Endothelial cell of umbilical vein (primary cell): ENCODE results near the gene SLC8A1. TPM values are rescaled to one million over a fixed set of nuclear protein-coding genes. Genes with fewer than 3 reads are reported as not detected.
A peak's percentile ranks its signal among the peaks of the same experiment; 100 is the strongest.

Source experiments
- BruUV-seq: library from RNA; stranded (reverse); fragments of 400-500 nt; replicated peaks from 2 replicates; lab custom pipeline; 2021; lab: Mats Ljungman, UMichigan
- CTCF ChIA-PET: fragments of 300-600, 350-600 bp; sonication (Branson Sonifier 250); formaldehyde crosslinking; loops from one replicate; lab custom pipeline; 2021; ENCODE audit warnings: antibody characterized with exemption, inconsistent platforms; lab: Charles Lee
- POLR2A ChIA-PET: fragments of 300-600, 350-600 bp; sonication (Branson Sonifier 250); formaldehyde crosslinking; loops from one replicate; lab custom pipeline; 2021; ENCODE audit warnings: antibody characterized with exemption, inconsistent platforms; lab: Charles Lee
- DNase-seq: peaks from one replicate; pipeline ENCODE4 v3.0.0-alpha.2; 2011; ENCODE audit warnings: low read depth, low spot score
- FAIRE-seq: peaks from 2 replicates; lab custom pipeline; 2011; peaks lifted over from hg19 to GRCh38; lab: Jason Lieb, UNC
- H2AFZ ChIP-seq: 2 replicates; pipeline ENCODE4 v1.6.0; 2012; ENCODE audit warnings: low read depth, low read length, control low read depth, inconsistent platforms
- H3K27ac ChIP-seq: 2 replicates; pipeline ENCODE4 v1.5.1; 2011; ENCODE audit warnings: low read depth, mild to moderate bottlenecking, control low read depth, low read length, moderate library complexity; ENCODE audit not compliant: insufficient read depth
- H3K27me3 ChIP-seq, 2 experiments: 2 replicates each; pipeline versions ENCODE4 v1.6.0 to v1.6.1; 2011; ENCODE audit warnings: low read length in 2 of 2, mixed read lengths in 1 of 2; ENCODE audit not compliant: control insufficient read depth in 2 of 2, insufficient read depth in 2 of 2
- H3K36me3 ChIP-seq, 2 experiments: 2 replicates in 1 of 2; 3 replicates in 1 of 2; pipeline ENCODE4 v1.5.1; 2011; ENCODE audit warnings: low read length in 2 of 2, mild to moderate bottlenecking in 1 of 2, moderate library complexity in 1 of 2; ENCODE audit not compliant: control insufficient read depth in 2 of 2, insufficient read depth in 2 of 2; ENCODE audit errors: extremely low read depth in 1 of 2
- H3K4me1 ChIP-seq: 3 replicates; pipeline ENCODE4 v1.5.1; 2011; ENCODE audit warnings: mild to moderate bottlenecking, low read length; ENCODE audit not compliant: control insufficient read depth, insufficient read depth; ENCODE audit errors: extremely low read depth
- H3K4me2 ChIP-seq: 2 replicates; pipeline ENCODE4 v1.6.1; 2011; ENCODE audit warnings: low read length, control low read depth, mixed read lengths; ENCODE audit not compliant: insufficient read depth
- H3K4me3 ChIP-seq, 3 experiments: fragments of 200-600 bp in 1 of 3; sonication (generic), shearing (Covaris generic) in 1 of 3; replicated peaks in 1 of 3; 2 replicates each; pipeline ENCODE4 v1.5.1; 2011 to 2016; ENCODE audit warnings: control low read depth in 3 of 3, low read length in 3 of 3, mild to moderate bottlenecking in 2 of 3, inconsistent platforms in 1 of 3, low read depth in 1 of 3, moderate library complexity in 1 of 3; ENCODE audit not compliant: insufficient read depth in 1 of 3
- H3K79me2 ChIP-seq: 2 replicates; pipeline ENCODE4 v1.6.0; 2012; ENCODE audit warnings: low read length, inconsistent platforms; ENCODE audit not compliant: control insufficient read depth, insufficient read depth
- H3K9ac ChIP-seq: replicated peaks from 2 replicates; pipeline ENCODE3; 2011; ENCODE audit warnings: low read length, control low read depth; ENCODE audit not compliant: insufficient read depth; ENCODE audit errors: extremely low read depth
- H3K9me1 ChIP-seq: replicated peaks from 3 replicates; pipeline ENCODE4 v1.6.0; 2011; ENCODE audit warnings: mild to moderate bottlenecking, low read length; ENCODE audit not compliant: control insufficient read depth, insufficient read depth; ENCODE audit errors: extremely low read depth
- H3K9me3 ChIP-seq: replicated peaks from 2 replicates; pipeline ENCODE4 v1.5.1; 2012; ENCODE audit warnings: low read length, inconsistent platforms; ENCODE audit not compliant: control insufficient read depth, insufficient read depth
- H4K20me1 ChIP-seq: replicated peaks from 2 replicates; pipeline ENCODE3; 2011; ENCODE audit warnings: mild to moderate bottlenecking, low read length; ENCODE audit not compliant: control insufficient read depth, insufficient read depth; ENCODE audit errors: extremely low read depth
- EZH2 ChIP-seq: IDR thresholded peaks from 2 replicates; pipeline ENCODE4 v1.6.1; 2012; ENCODE audit warnings: borderline replicate concordance, low read depth, mild to moderate bottlenecking, moderate library complexity, low read length, inconsistent platforms; ENCODE audit not compliant: severe bottlenecking
- FOS ChIP-seq: IDR thresholded peaks from 2 replicates; pipeline ENCODE4 v1.6.1; 2011; ENCODE audit warnings: mild to moderate bottlenecking, low read length, moderate library complexity, borderline replicate concordance; ENCODE audit not compliant: insufficient read depth
- GATA2 ChIP-seq: IDR thresholded peaks from 2 replicates; pipeline ENCODE4 v1.7.0; 2011; ENCODE audit warnings: low read depth, mild to moderate bottlenecking, moderate library complexity, mixed read lengths, low read length; ENCODE audit not compliant: insufficient read length, insufficient read depth
- JUN ChIP-seq: IDR thresholded peaks from 2 replicates; pipeline ENCODE4 v1.6.1; 2011; ENCODE audit warnings: borderline replicate concordance, low read depth; ENCODE audit not compliant: insufficient read length, insufficient read depth
- MYC ChIP-seq: IDR thresholded peaks from one replicate; pipeline ENCODE4 v1.6.1; 2011; ENCODE audit warnings: mild to moderate bottlenecking, low read depth, low read length
- POLR2A ChIP-seq: IDR thresholded peaks from 2 replicates; pipeline ENCODE4 v1.6.1; 2012; ENCODE audit warnings: low read depth, mild to moderate bottlenecking, control low read depth, low read length
- POLR2AphosphoS5 ChIP-seq: IDR thresholded peaks from 2 replicates; pipeline ENCODE4 v1.6.1; 2012; ENCODE audit warnings: low read depth, mild to moderate bottlenecking, control low read depth, low read length, moderate library complexity; ENCODE audit not compliant: insufficient read depth
- dilution Hi-C: fragments of 300-500 bp; cut with MboI; formaldehyde crosslinking; loops from one replicate; pipeline ENCODE4 v1.15.0; 2019; ENCODE audit warnings: low sequenced_read_pairs; ENCODE audit not compliant: extremely low pct_ligation_motif_present
- intact Hi-C: fragments of 100-400 bp; cut with micrococcal nuclease; formaldehyde crosslinking; loops from one replicate; pipeline ENCODE4 v1.10.0; 2022
- polyA plus RNA-seq, 4 experiments: library from polyadenylated mRNA; depleted of rRNA in 3 of 4; stranded (reverse) in 3 of 4; unstranded in 1 of 4; fragments of >200 nt; gene quantifications; 2 replicates each; pipeline versions ENCODE4 v1.2.1 to v1.2.3, GENCODE V29; 2011 to 2012; ENCODE audit warnings: missing spikeins in 1 of 4
- total RNA-seq: library from RNA; stranded (reverse); gene quantifications from 2 replicates; pipeline ENCODE4 v1.2.3, GENCODE V29; 2021
- TF ChIP-seq, protein P1 (sequence below), 2 donors: IDR thresholded peaks; 1 replicate in 1 of 2; 2 replicates in 1 of 2; pipeline ENCODE4 v1.5.1; 2011; ENCODE audit warnings: low read length in 2 of 2, mild to moderate bottlenecking in 2 of 2, moderate library complexity in 2 of 2, control low read depth in 1 of 2, inconsistent platforms in 1 of 2, low read depth in 1 of 2; ENCODE audit not compliant: insufficient read depth in 1 of 2; ENCODE audit errors: extremely low read depth in 1 of 2
- TF ChIP-seq, protein P2 (sequence below): IDR thresholded peaks from 2 replicates; pipeline ENCODE4 v1.6.1; 2011; ENCODE audit not compliant: insufficient read depth, insufficient read length

The SLC8A1 gene
- total and polyA plus RNA-seq, 2 donors (not counting 3 experiments of a cell fraction or from before 2014, with no cell fraction given): 0.19 to 1.8 TPM

- H3K4me3 ChIP-seq: no peak overlapping the region
- H3K9ac ChIP-seq: no peak overlapping the region
- H2AFZ ChIP-seq: no peak overlapping the region
- CTCF ChIA-PET: interaction anchor here (0.9 to 2.0 kb wide), 14 partner anchors 12 to 1486 kb away, joined by 3 to 24 read pairs (median 4); no protein-coding TSS in a partner anchor
- TF ChIP-seq POLR2AphosphoS5: no peak
- TF ChIP-seq, protein P1, sequence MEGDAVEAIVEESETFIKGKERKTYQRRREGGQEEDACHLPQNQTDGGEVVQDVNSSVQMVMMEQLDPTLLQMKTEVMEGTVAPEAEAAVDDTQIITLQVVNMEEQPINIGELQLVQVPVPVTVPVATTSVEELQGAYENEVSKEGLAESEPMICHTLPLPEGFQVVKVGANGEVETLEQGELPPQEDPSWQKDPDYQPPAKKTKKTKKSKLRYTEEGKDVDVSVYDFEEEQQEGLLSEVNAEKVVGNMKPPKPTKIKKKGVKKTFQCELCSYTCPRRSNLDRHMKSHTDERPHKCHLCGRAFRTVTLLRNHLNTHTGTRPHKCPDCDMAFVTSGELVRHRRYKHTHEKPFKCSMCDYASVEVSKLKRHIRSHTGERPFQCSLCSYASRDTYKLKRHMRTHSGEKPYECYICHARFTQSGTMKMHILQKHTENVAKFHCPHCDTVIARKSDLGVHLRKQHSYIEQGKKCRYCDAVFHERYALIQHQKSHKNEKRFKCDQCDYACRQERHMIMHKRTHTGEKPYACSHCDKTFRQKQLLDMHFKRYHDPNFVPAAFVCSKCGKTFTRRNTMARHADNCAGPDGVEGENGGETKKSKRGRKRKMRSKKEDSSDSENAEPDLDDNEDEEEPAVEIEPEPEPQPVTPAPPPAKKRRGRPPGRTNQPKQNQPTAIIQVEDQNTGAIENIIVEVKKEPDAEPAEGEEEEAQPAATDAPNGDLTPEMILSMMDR (IDR thresholded peaks at IDR 0.05; ENCODE audit: extremely low read depth in 1 of 2, insufficient read depth in 1 of 2, low read depth in 1 of 2, low read length in 2 of 2): peak in 1 of 2 donors; percentile 32
- POLR2A ChIA-PET: no interaction called here
- no peaks in the 10 kb centered on the region for H3K36me3 ChIP-seq
- intact Hi-C loops: loop anchor here (1.0 kb wide), 1 partner anchor 341 kb away; no protein-coding TSS in a partner anchor
- H3K4me2 ChIP-seq: no peak overlapping the region
- DNase-seq: peak; percentile 22
- BruUV-seq: no TSS peak
- dilution Hi-C loops: no loop called here
- no peaks in the 10 kb centered on the region for H3K4me1 ChIP-seq
- H3K27me3 ChIP-seq: peaks cover 0 to 1% of the 10 kb centered on the region in 2 experiments
- no peak overlapping the region for H3K27ac ChIP-seq
- no peaks in the 10 kb centered on the region for H3K9me1 ChIP-seq
- no peaks in the 10 kb centered on the region for H4K20me1 ChIP-seq
- no peaks in the 10 kb centered on the region for H3K9me3 ChIP-seq
- no peaks in the 10 kb centered on the region for H3K79me2 ChIP-seq
- peak; percentile 88 for FAIRE-seq
These were observed 238.8 kb downstream of the SLC8A1 start for GRCh38 chr2:40213071-40213470.

DNA sequence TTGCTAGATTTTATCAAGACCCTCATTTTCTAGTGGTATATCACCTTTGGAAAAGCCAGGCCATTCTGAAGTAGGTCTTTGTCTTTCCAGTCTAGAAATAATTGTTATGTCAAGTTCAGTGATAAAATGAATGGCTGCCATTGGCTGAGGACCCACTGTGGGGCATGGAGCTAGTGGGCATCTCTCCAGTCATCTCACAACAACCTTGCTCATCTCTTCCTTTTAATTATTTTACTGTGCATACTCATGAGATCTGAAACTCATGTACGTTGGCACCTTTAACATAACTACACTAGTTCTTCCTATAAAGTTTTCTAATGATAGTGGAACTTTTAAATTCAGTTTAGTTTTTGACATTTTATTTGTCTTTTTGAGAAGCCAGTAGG lies 240.9 kb downstream of the SLC8A1 start:
- ChIA-PET POLR2A (no interaction called here), CTCF (interaction anchor here (1.4 kb wide), 1 partner anchor 344 kb away, joined by 3 read pairs; no protein-coding TSS in a partner anchor)
- no TSS peak for BruUV-seq
- no peaks in the 10 kb centered on the region for H3K79me2 ChIP-seq
- H3K9ac ChIP-seq: no peak overlapping the region
- no peaks in the 10 kb centered on the region for H3K9me1 ChIP-seq
- dilution Hi-C loops: no loop called here
- intact Hi-C loops: no loop called here
- no peaks in the 10 kb centered on the region for H3K9me3 ChIP-seq
- DNase-seq (no peak), FAIRE-seq (no peak)
- no peak overlapping the region for H2AFZ ChIP-seq
- H3K36me3 ChIP-seq: no peaks in the 10 kb centered on the region
- peaks cover 0 to 1% of the 10 kb centered on the region in 2 experiments for H3K27me3 ChIP-seq
- H4K20me1 ChIP-seq: no peaks in the 10 kb centered on the region
- no peak overlapping the region for H3K4me2 ChIP-seq
- H3K27ac ChIP-seq: no peak overlapping the region
- no peak overlapping the region for H3K4me3 ChIP-seq
- no peaks in the 10 kb centered on the region for H3K4me1 ChIP-seq
- TF ChIP-seq, protein P1 (IDR thresholded peaks at IDR 0.05; ENCODE audit: extremely low read depth in 1 of 2, insufficient read depth in 1 of 2, low read depth in 1 of 2, low read length in 2 of 2): no peak
- TF ChIP-seq FOS: no peak
- TF ChIP-seq MYC: no peak
- TF ChIP-seq EZH2: no peak
- TF ChIP-seq JUN: no peak
- TF ChIP-seq GATA2: no peak
- TF ChIP-seq POLR2A: no peak
- no peak for TF ChIP-seq POLR2AphosphoS5
- TF ChIP-seq, protein P2, sequence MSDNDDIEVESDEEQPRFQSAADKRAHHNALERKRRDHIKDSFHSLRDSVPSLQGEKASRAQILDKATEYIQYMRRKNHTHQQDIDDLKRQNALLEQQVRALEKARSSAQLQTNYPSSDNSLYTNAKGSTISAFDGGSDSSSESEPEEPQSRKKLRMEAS: no peak
